ENCODE data around the gene SPINT2.

SPINT2 gene

DNA sequence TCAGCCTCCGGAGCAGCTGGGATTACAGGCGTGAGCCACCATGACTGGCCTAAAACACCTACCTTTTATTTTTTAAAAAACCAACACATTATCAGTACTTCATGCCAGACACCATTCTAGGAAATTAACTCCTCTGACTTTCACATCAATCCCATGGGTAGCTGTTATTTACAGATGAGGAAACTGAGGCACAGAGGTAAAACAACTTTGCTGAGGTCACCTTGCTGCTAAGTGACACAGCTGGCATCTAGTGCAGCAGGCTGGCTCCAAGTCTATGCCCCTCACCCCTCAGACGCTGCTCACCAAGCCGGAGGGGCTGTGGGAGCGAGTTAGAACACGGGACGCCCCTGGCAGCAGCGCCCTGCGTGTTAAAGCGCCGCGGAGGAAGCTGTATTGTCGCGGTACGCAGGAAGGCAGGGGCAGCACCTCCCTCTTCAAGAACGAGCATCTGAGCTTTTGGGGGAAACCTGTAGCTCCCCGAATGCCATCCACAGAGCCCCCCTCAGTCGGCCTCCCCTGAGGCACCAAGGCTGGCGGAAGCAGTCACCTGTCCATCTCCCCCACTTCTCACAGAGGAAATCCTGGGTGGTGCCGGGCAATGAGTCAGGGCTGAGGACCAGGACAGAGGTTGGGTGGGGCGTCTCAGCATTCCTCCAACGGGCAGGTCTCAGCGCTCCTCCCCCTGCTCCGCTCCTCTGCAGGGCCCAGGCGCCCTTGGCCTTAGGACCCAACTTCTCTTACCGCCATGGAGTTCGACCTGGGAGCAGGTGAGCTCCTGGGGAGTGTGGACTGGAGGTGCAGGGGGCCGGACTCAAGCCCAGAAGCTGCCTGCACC lies 39.4 kb downstream of the SPINT2 start, which contains the start of gene C19orf33:
C19orf33 (plus strand) TSS at position 735 of the 835 bp plus-strand sequence; CDS start at position 746, 11 bp downstream.
- DNase-seq, result peak; percentile 92

DNA sequence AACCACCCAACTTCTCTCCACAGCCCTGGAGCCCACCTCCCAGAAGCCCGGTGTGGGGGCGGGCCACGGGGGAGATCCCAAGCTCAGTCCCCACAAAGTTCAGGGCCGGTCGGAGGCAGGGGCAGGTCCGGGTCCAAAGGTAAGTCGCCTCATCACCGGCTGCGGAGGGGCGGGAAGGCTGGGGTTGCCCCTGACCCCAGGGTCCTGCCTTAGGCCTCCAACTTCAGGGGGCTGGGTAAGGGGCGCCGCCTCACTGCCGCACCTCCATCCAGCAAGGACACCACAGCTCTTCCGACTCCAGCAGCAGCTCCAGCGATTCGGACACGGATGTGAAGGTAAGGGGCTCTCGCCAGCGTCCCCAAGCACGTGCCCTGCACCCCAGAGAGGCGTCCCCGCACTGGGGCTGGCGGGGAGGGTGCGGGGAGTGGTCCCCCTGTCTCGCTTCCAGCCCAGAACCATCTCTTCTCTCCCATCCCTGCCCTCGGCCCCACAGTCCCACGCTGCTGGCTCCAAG lies 40.0 kb downstream of the SPINT2 start:
- DNase-seq, result no peak

- DNase-seq, result peak; percentile 98
Observed at GRCh38 chr19:38304866-38305429, 40.6 kb downstream of the SPINT2 start.

DNA sequence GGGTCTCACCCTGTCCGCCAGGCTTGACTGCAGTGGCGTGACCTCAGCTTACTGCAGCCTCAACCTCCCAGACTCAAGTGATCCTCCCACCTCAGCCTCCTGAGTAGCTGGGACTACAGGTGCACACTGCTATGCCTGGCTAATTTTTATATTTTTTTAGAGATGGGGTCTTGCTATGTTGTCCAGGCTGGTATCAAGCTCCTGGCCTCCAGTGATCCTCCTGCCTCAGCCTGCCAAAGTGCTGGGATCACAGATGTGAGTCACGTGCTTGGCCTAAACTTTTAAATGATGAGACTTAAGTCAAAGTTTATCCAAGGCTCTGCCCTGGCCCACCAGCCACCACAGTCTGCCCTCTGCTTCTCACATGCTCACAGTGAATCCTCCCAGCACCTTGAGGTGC lies 41.9 kb downstream of the SPINT2 start:
- DNase-seq, result no peak

DNA sequence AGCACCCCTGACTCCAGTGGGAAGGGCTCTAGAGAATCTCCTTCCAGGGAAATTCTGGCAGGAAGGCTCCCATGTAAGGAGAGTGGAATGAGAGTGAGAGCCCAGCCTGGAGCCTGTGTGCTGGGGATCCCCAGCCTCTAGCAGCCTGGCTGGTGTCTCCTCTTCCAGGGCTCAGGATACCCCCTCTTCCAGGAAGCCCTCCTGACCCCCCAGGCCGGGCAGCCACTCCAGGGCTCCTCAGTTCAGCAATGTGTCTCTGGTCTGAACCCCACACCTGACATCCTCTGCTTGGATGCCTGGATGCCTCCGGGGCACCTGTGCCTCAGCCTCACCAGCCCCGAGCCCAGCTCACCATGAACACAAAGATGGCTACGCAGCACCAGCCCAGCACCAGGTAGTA lies 42.7 kb downstream of the SPINT2 start:
- DNase-seq, result no peak

- no peak for DNase-seq
Observed at GRCh38 chr19:38307597-38307996, 43.2 kb downstream of the SPINT2 start.

- DNase-seq, result no peak
Observed at GRCh38 chr19:38308006-38308766, 43.8 kb downstream of the SPINT2 start.

DNA sequence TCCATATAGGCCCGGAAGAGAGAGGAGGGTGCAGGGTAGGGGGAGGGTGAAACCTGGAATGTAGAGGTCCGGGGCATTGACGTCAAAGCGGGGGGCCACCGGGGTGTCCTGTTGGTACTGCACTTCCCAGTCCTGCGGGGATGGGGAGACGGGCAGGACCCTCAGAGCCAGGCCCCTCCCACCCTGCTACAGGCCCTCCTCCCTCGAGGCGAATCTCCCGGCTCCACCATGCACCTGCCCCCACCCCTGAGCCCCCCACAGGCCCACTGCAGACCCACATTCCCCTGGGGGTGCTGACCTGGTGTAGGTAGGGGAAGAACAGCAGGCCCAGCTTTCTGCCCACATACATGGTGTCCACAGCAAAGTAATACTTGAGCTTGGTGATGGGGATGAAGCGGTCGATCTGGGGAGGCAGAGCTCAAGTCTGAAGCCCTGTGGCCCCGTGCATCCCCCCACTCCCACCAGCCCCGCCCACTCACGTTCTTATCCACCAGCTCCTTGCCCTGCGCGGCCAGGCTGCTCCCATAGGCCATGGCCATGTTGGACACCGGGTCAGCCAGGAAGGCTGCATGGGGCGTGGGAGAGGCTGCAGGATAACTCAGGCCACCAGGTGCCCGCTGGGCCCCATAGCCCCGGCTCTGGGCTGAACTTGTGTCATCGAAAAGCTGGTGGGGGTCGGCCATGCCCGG lies 44.7 kb downstream of the SPINT2 start:
- no peak for DNase-seq

GRCh38 chr19:38309615-38310278 lies 45.4 kb downstream of the SPINT2 start:
- DNase-seq, result no peak

DNA sequence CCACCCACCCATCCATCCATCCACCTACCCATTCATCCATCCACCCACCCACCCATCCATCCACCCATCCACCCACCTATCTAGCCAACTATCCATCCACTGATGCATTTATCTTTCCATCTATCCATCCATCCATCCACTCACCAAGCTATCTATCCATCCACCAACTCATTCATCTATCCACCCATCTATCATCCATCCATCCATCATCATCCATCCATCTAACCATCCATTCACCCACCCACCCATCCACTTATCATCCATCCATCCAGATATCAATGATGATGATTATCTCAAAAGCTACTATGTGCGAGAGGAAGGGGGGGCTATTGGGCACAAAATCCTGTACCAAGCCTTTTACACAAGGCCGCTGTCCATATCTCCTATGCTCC lies 45.9 kb downstream of the SPINT2 start:
- no peak for DNase-seq

DNA sequence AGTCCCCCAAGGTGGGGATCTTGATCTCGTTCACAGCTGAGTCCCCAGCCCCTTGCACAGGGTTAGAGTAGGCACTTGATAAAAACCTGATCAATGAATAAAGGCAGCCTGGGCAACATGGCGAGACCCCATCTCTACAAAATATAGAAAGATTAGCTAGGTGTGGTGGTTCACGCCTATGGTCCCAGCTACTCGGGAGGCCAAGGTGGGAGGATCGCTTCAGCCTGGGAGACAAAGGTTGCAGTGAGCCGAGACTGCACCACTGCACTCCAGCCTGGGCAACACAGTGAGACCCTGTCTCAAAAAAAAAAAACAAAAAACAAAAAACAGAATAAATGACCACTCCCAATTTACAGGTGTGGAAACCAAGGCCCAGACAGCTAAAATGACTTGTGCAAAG lies 46.6 kb downstream of the SPINT2 start:
- DNase-seq, result no peak

DNA sequence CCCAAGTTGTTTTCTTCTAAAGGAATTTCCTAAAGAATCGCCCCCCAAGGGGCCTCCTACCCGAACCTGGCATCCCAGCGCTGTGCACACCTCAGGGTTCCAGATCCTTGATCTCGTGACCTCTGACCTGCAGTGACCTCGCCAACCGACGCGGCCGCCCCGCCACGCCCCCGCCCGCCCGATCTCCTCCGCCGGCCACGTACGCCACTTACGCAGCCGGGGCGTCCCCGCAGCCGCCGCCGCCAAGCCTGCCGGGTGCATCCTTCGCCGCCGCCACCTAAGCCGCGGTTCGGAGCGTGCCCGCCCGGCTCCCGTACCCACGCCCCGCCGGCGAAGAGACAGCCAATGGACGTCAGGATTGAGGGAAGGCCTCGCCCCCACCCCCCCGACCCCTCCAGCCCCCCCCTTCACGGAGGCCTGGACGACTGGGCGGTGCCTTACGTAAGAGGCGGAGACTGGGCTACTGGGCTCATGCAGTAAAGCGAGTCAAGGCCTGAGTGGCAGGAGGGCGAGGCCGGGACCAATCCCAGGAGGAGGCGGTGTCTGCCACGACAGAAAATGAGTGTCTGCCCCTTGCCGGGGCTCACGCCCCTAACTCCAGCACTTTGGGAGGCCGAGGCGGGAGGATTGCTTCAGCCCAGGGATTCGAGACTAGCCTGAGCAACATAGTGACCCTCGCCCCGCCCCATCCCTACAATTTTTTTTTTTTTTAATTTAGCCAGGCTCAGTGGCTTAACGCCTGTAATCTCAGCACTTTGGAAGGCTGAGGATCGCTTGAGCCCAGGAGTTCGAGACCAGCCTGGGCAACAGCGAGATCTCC lies 51.5 kb downstream of the SPINT2 start, which contains the start of gene YIF1B:
YIF1B (minus strand) TSS at position 291 of the 820 bp plus-strand sequence; CDS start at position 261, 30 bp downstream.
- DNase-seq, result peak; percentile 96

DNA sequence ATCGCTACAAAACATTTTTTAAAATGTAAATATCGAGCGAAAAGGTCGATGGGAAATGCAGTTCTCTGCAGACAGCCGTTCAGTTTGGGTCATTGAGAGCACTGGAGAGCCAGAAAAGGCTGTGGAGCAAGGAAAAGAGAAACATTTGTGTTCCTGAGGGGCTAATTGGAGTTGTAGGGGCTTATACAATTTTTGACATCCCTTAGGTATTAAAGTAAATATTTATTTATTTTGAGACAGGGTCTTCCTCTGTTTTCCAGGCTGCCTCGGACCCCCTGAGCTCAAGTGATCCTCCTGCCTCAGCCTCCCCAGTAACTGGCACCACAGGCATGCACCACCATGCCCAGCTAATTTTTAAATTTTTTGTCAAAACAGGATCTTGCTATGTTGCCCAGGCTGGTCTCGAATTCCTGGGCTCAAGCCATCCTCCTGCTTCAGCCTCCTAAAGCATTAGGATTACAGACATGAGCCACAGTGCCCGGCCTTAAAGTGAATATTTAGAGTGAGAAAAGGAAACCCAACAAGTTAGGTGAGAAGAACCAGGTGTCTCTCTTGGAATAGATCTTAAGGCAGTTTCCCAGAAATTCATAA lies 52.2 kb downstream of the SPINT2 start:
- DNase-seq, result no peak

DNA sequence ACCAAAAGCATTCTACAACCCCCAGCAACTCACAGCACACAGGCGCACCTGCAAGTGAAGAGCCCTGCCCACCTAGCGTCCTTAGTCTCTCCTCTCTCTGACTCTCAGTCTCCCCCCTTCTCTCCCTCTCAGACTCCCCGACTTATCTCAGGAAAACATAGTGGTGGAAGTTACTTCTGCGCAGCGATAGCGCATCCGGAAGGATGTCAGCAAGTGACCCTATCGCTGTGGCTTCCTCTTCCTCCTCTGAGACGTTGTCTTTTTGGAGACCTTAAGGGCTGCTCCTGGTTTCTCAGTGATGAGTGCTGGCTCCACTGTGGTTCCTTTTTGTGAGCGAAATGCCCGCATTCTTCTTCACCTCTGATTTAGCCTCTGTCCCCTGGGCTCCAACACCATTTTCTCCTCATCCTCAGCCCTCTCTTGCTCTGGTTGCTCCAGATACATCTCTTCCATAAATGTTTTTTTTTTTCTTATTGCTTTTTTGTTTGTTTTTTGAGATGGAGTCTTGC lies 52.8 kb downstream of the SPINT2 start:
- no peak for DNase-seq

GRCh38 chr19:38318660-38319059 lies 54.3 kb downstream of the SPINT2 start:
- DNase-seq, result no peak

GRCh38 chr19:38319421-38320258 lies 55.3 kb downstream of the SPINT2 start, which contains the start of gene KCNK6:
Gene KCNK6, plus strand, starts transcription at chr19:38319845. Its CDS starts 106 bp downstream, at chr19:38319951.
- no peak for DNase-seq

GRCh38 chr19:38320969-38321339 lies 56.6 kb downstream of the SPINT2 start:
- no peak for DNase-seq

DNA sequence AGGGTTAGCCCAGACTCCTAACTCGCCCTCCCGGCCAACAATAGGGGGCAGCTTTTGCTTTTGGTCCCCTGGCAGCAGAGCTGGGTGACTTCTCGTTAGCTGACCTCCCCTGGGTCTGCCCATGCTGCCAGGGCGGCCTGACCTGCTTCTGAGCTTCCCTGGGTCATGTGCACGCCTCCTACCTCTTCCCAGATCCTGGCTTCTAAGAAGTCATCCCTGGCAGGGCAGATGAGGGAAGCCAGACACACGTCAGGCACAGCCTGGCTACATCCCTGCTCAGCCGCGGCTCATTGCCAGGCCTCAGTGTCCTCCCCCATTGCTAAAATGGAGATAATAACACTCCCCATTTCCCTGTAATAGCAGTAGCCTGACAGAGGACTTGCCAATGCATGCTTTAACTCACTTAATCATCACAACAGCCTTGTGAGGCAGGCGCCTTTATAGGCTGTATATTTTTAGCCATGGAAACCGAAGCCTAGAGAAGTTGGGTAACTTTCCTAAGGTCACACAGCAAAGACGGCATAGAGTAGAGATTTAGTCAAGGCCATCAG lies 57.3 kb downstream of the SPINT2 start:
- DNase-seq, result peak; percentile 82

GRCh38 chr19:38323291-38323690 lies 58.9 kb downstream of the SPINT2 start:
- DNase-seq, result no peak
